ENCODE results near the gene PLXNB1.
A peak's percentile ranks its signal among the peaks of the same experiment; 100 is the strongest.
"Not testable (repeated sequence)": the region's sequence is repeated elsewhere in the genome, so short reads cannot be mapped to it uniquely, and the experiment has no call there.

The PLXNB1 gene

GRCh38 chr3:48463703-48464102 lies 33.8 kb upstream of the PLXNB1 start:
- FAIRE-seq: no peak

GRCh38 chr3:48461767-48462166 lies 31.9 kb upstream of the PLXNB1 start:
- not testable (repeated sequence) for FAIRE-seq

- no peak for FAIRE-seq
Observed at GRCh38 chr3:48460517-48460902, 30.6 kb upstream of the PLXNB1 start.

GRCh38 chr3:48459773-48460516 lies 30.1 kb upstream of the PLXNB1 start:
- no peak for FAIRE-seq

GRCh38 chr3:48459331-48459730 lies 29.4 kb upstream of the PLXNB1 start:
- no peak for FAIRE-seq

GRCh38 chr3:48456456-48456855 lies 26.6 kb upstream of the PLXNB1 start:
- FAIRE-seq: no peak

GRCh38 chr3:48451270-48451669 lies 21.4 kb upstream of the PLXNB1 start:
- FAIRE-seq: no peak

GRCh38 chr3:48446425-48447193 lies 16.7 kb upstream of the PLXNB1 start, which contains the start of gene ATRIP:
TSS of gene ATRIP (plus strand) at chr3:48446737. CDS start at chr3:48446846, 109 bp downstream.
- no peak for FAIRE-seq

GRCh38 chr3:48446043-48446424 lies 16.1 kb upstream of the PLXNB1 start:
- FAIRE-seq: no peak

GRCh38 chr3:48445277-48445882 lies 15.5 kb upstream of the PLXNB1 start:
- no peak for FAIRE-seq

- FAIRE-seq: no peak
Observed at GRCh38 chr3:48441940-48442339, 12.1 kb upstream of the PLXNB1 start.

- no peak for FAIRE-seq
Observed at GRCh38 chr3:48440590-48440958, 10.7 kb upstream of the PLXNB1 start.

- peak; percentile 94 for FAIRE-seq
Observed at GRCh38 chr3:48439820-48440589, 10.1 kb upstream of the PLXNB1 start, which contains the start of the genes CCDC51 and TMA7. TSS of gene CCDC51 (minus strand) at chr3:48440119. CDS start at chr3:48435128, 4,991 bp downstream. TSS of gene TMA7 (plus strand) at chr3:48440257. CDS start at chr3:48440297, 40 bp downstream.

GRCh38 chr3:48437812-48438211 lies 7.9 kb upstream of the PLXNB1 start:
- FAIRE-seq: no peak

- FAIRE-seq: no peak
Observed at GRCh38 chr3:48436855-48437254, 7.0 kb upstream of the PLXNB1 start.

GRCh38 chr3:48436477-48436787 lies 6.5 kb upstream of the PLXNB1 start:
- FAIRE-seq: no peak

- peak; percentile 12 for FAIRE-seq
Observed at GRCh38 chr3:48435774-48436476, 6.0 kb upstream of the PLXNB1 start.

- FAIRE-seq: no peak
Observed at GRCh38 chr3:48435223-48435595, 5.3 kb upstream of the PLXNB1 start.

- no peak for FAIRE-seq
Observed at GRCh38 chr3:48434591-48435222, 4.8 kb upstream of the PLXNB1 start.

GRCh38 chr3:48433472-48434118 lies 3.7 kb upstream of the PLXNB1 start:
- peak; percentile 39 for FAIRE-seq

All from endometrium (tissue), 2 donors.